A549 (cell line): ENCODE data around the gene P3R3URF.

Source experiments
- CEBPB ChIP-seq, 2 experiments: fragments of >200 bp in 1 of 2; sonication (Bioruptor Twin) in 1 of 2; formaldehyde crosslinking in 1 of 2; IDR thresholded peaks; 2 replicates each; pipeline ENCODE4 v1.6.1; 2012 to 2016
- ELK1 ChIP-seq: fragments of 150-350 bp; IDR thresholded peaks from 2 replicates; pipeline ENCODE4 v1.6.1; 2014; ENCODE audit warnings: low read depth, mild to moderate bottlenecking, low read length
- ESRRA ChIP-seq: fragments of 150-350 bp; IDR thresholded peaks from 2 replicates; pipeline ENCODE4 v1.6.1; 2014; ENCODE audit warnings: mild to moderate bottlenecking, low read length, borderline replicate concordance
- MAZ ChIP-seq: fragments of 150-350 bp; IDR thresholded peaks from 2 replicates; pipeline ENCODE4 v1.6.1; 2014; ENCODE audit warnings: antibody characterized with exemption, low read depth, low read length, borderline replicate concordance
- RNF2 ChIP-seq: fragments of 200-600 bp; sonication (generic); IDR thresholded peaks from 2 replicates; pipeline ENCODE4 v1.6.1; 2016; ENCODE audit warnings: low read depth, mild to moderate bottlenecking, antibody characterized with exemption, moderate library complexity, borderline replicate concordance
- TP53 ChIP-seq: fragments of 250-450 bp; sonication (Bioruptor Pico); IDR thresholded peaks from 2 replicates; pipeline ENCODE4 v1.5.0; 2021; ENCODE audit warnings: mild to moderate bottlenecking, moderate library complexity
- TF ChIP-seq, protein P1 (sequence below): IDR thresholded peaks from 2 replicates; pipeline ENCODE4 v1.6.1; 2012

- TF ChIP-seq ELK1 = no peak
- TF ChIP-seq, protein P1, sequence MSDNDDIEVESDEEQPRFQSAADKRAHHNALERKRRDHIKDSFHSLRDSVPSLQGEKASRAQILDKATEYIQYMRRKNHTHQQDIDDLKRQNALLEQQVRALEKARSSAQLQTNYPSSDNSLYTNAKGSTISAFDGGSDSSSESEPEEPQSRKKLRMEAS = no peak
- TF ChIP-seq MAZ = no peak
- TF ChIP-seq RNF2 = no peak
- TF ChIP-seq TP53 (CRISPR knock-in tag) = no peak
- TF ChIP-seq CEBPB (IDR thresholded peaks at IDR 0.05) = no peak
- no peak for TF ChIP-seq ESRRA
Observed at GRCh38 chr1:46166521-46167462, 9.5 kb downstream of the P3R3URF start.
